GM23248 (cell line): Measurements from ENCODE around the gene ADAMTS9. TPM values are rescaled to one million over a fixed set of nuclear protein-coding genes. Genes with fewer than 3 reads are reported as not detected.

Experiments
- DNase-seq: peaks from one replicate; pipeline ENCODE4 v3.0.0-alpha.2; 2015
- H2AFZ ChIP-seq: fragments of 200-600 bp; sonication (generic); 2 replicates; pipeline ENCODE4 v1.6.1; 2016; ENCODE audit warnings: antibody characterized with exemption
- H3F3A ChIP-seq: fragments of 200-600 bp; sonication (generic); 2 replicates; pipeline ENCODE4 v1.6.1; 2016; ENCODE audit warnings: mild to moderate bottlenecking, antibody characterized with exemption, mixed run types; ENCODE audit not compliant: insufficient read depth
- H3K27ac ChIP-seq: fragments of 200-600 bp; sonication (generic); 2 replicates; pipeline ENCODE4 v1.5.1; 2016; ENCODE audit warnings: mild to moderate bottlenecking
- H3K27me3 ChIP-seq: fragments of 200-600 bp; sonication (generic); replicated peaks from 2 replicates; pipeline ENCODE4 v1.6.1; 2016; ENCODE audit warnings: mild to moderate bottlenecking; ENCODE audit not compliant: insufficient read depth
- H3K36me3 ChIP-seq: fragments of 200-600 bp; sonication (generic); 2 replicates; pipeline ENCODE4 v1.6.1; 2016; ENCODE audit warnings: low read depth, mild to moderate bottlenecking
- H3K4me1 ChIP-seq: fragments of 200-600 bp; sonication (generic); 2 replicates; pipeline ENCODE4 v1.6.1; 2016; ENCODE audit warnings: mild to moderate bottlenecking; ENCODE audit not compliant: insufficient read depth
- H3K4me2 ChIP-seq: fragments of 200-600 bp; sonication (generic); one replicate; pipeline ENCODE4 v1.6.1; 2016; ENCODE audit warnings: mild to moderate bottlenecking; ENCODE audit not compliant: unreplicated experiment
- H3K4me3 ChIP-seq: fragments of 200-600 bp; sonication (generic); 2 replicates; pipeline ENCODE4 v1.5.1; 2016; ENCODE audit warnings: mild to moderate bottlenecking
- H3K79me2 ChIP-seq: fragments of 200-600 bp; sonication (generic); 2 replicates; pipeline ENCODE4 v1.6.1; 2016; ENCODE audit warnings: mild to moderate bottlenecking; ENCODE audit not compliant: insufficient read depth
- H3K9ac ChIP-seq: fragments of 200-600 bp; sonication (generic); 2 replicates; pipeline ENCODE4 v1.6.1; 2016; ENCODE audit warnings: mild to moderate bottlenecking
- H3K9me2 ChIP-seq: fragments of 200-600 bp; sonication (generic); 2 replicates; pipeline ENCODE4 v1.6.1; 2016; ENCODE audit warnings: mixed run types, mild to moderate bottlenecking, moderate library complexity; ENCODE audit not compliant: insufficient read depth
- H3K9me3 ChIP-seq: fragments of 200-600 bp; sonication (generic); one replicate; pipeline ENCODE4 v1.6.1; 2017; ENCODE audit warnings: low read depth
- H4K20me1 ChIP-seq: fragments of 200-600 bp; sonication (generic); 2 replicates; pipeline ENCODE4 v1.6.0; 2016; ENCODE audit not compliant: insufficient read depth
- EZH2 ChIP-seq: fragments of 200-600 bp; sonication (generic); IDR thresholded peaks from 2 replicates; pipeline ENCODE4 v1.6.1; 2018; ENCODE audit warnings: antibody characterized with exemption, mild to moderate bottlenecking; ENCODE audit not compliant: insufficient read depth, poor library complexity, severe bottlenecking
- EZH2phosphoT487 ChIP-seq: fragments of 200-600 bp; sonication (generic); IDR thresholded peaks from 2 replicates; pipeline ENCODE4 v1.6.1; 2018; ENCODE audit warnings: antibody characterized with exemption, moderate library complexity, mild to moderate bottlenecking, low read depth; ENCODE audit not compliant: insufficient read depth
- WGBS, 2 experiments: methylation state at CpG; one replicate each; pipeline ENCODE4 v1.1.6; 2015 to 2017; ENCODE audit warnings: low lambda C conversion rate in 2 of 2, low coverage in 1 of 2; ENCODE audit errors: missing lambda C conversion rate in 2 of 2; 5-methylcytosine and 5-hydroxymethylcytosine counted together
- in situ Hi-C: fragments of 300-500 bp; cut with MboI; formaldehyde crosslinking; loops from 2 replicates; pipeline ENCODE4 v1.15.0; 2020
- polyA plus RNA-seq: library from polyadenylated mRNA; unstranded; fragments of >200 nt; fragmentation: Nextera tagmentation; extraction: Ambion mirVana; gene quantifications from 2 replicates; pipeline ENCODE4 v1.2.1, GENCODE V29; 2016
- total RNA-seq: library from RNA; depleted of rRNA; stranded (reverse); fragments of >200 nt; shearing (Covaris generic); gene quantifications from 2 replicates; pipeline ENCODE4 v1.2.3, GENCODE V29; 2014

ADAMTS9 gene
- total and polyA plus RNA-seq, 2 experiments from 2014 or later: 0.75 to 1.5 TPM

GRCh38 chr3:64514889-64515288 lies 172.9 kb downstream of the ADAMTS9 start:
- Histone ChIP-seq H3K9ac (no peak overlapping the region), H3K27me3 (no peaks in the 10 kb centered on the region), H3K4me3 (no peak overlapping the region), H3K27ac (no peak overlapping the region), H4K20me1 (no peaks in the 10 kb centered on the region; the same call in 1 of the 2 replicates), H3K9me3 (no peaks in the 10 kb centered on the region), H3K4me1 (peaks cover 20% of the 10 kb centered on the region), H2AFZ (no peak overlapping the region), H3K4me2 (no peak overlapping the region), H3K36me3 (no peaks in the 10 kb centered on the region), H3K79me2 (no peaks in the 10 kb centered on the region), H3K9me2 (no peaks in the 10 kb centered on the region), H3F3A (peaks cover 13% of the 10 kb centered on the region; the same call in 1 of the 2 replicates)
- WGBS, 2 experiments: 42 to 48% methylated on average over 3 of the region's 3 CpGs
- TF ChIP-seq EZH2 (no peak), EZH2phosphoT487 (no peak)
- DNase-seq: no peak
- in situ Hi-C loops: loop anchor here (25.0 kb wide), 1 partner anchor 1672 kb away; no protein-coding TSS in a partner anchor

GRCh38 chr3:64509206-64509605 lies 178.6 kb downstream of the ADAMTS9 start:
- no peaks in the 10 kb centered on the region for H3K79me2 ChIP-seq
- WGBS, 2 experiments: 8 to 9% methylated on average over 5 of the region's 5 CpGs
- no peak for DNase-seq

DNA sequence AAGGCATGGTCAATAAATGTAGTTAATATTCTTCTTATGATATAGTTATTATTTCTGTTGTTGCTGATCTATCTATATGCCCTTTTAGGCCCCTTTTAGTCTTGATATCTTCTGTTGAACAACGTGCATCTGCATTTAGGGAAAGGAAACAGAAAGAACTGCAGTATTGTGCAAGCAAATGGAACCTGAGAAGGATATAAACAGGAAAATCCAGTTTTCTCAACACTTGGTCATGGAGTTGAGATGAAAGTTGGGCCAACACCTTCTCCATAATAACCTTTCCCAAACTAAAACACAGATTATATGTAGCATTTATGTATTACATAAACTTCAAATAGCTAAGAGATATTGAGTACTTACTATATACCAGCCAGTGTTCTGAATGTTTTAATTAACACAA lies 179.7 kb downstream of the ADAMTS9 start:
- in situ Hi-C loops: loop anchor here (25.0 kb wide), 1 partner anchor 1679 kb away; no protein-coding TSS in a partner anchor
- H3K27me3 ChIP-seq: no peaks in the 10 kb centered on the region
- no peaks in the 10 kb centered on the region for H3F3A ChIP-seq
- H3K4me3 ChIP-seq: no peak overlapping the region
- TF ChIP-seq EZH2 (no peak), EZH2phosphoT487 (no peak)
- no peaks in the 10 kb centered on the region for H3K9me2 ChIP-seq
- no peak overlapping the region for H3K27ac ChIP-seq
- no peaks in the 10 kb centered on the region for H3K79me2 ChIP-seq
- H4K20me1 ChIP-seq: no peaks in the 10 kb centered on the region; the same call in 1 of the 2 replicates
- H3K36me3 ChIP-seq: no peaks in the 10 kb centered on the region
- no peak overlapping the region for H3K9ac ChIP-seq
- H2AFZ ChIP-seq: no peak overlapping the region
- H3K9me3 ChIP-seq: no peaks in the 10 kb centered on the region
- DNase-seq: no peak
- WGBS, 2 experiments: 19 to 20% methylated on average over 1 of the region's 1 CpG
- no peak overlapping the region for H3K4me2 ChIP-seq
- no peaks in the 10 kb centered on the region for H3K4me1 ChIP-seq

More at GRCh38 chr3:64509206-64509605, 178.6 kb downstream of the ADAMTS9 start:
- H3K36me3 ChIP-seq: no peaks in the 10 kb centered on the region
- H3F3A ChIP-seq: no peaks in the 10 kb centered on the region
- no peaks in the 10 kb centered on the region for H3K9me3 ChIP-seq
- no peak overlapping the region for H2AFZ ChIP-seq
- H3K27me3 ChIP-seq: no peaks in the 10 kb centered on the region
- no peak overlapping the region for H3K4me3 ChIP-seq
- in situ Hi-C loops: loop anchor here (25.0 kb wide), 1 partner anchor 1678 kb away; no protein-coding TSS in a partner anchor
- H4K20me1 ChIP-seq: no peaks in the 10 kb centered on the region; the same call in 1 of the 2 replicates
- H3K27ac ChIP-seq: no peak overlapping the region
- H3K4me1 ChIP-seq: no peaks in the 10 kb centered on the region
- no peak overlapping the region for H3K4me2 ChIP-seq
- H3K9ac ChIP-seq: no peak overlapping the region
- H3K9me2 ChIP-seq: no peaks in the 10 kb centered on the region
- TF ChIP-seq EZH2 (no peak), EZH2phosphoT487 (no peak)

DNA sequence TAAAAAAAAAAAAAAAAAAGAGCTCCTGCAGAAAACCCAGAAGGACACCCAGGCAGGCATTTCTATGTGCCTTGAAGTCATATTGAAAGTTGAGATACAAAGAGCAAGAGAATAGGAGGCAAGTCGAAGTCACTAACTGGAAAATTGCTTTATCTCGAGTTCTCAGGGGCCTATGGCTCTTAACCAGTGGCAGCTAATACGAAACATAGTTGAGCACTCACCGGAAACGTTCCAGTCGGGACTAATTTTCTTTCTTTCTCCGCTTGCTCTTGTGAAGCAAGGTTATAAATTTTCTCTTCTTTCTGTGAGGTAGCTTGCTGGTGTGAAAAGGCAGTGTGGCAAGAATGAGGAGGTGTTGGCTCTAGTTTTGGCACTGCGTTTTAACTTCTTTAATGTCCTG lies 181.5 kb downstream of the ADAMTS9 start:
- no peak overlapping the region for H3K9ac ChIP-seq
- H3K36me3 ChIP-seq: no peaks in the 10 kb centered on the region
- H3K4me3 ChIP-seq: no peak overlapping the region
- no peaks in the 10 kb centered on the region for H3K9me2 ChIP-seq
- no peak overlapping the region for H2AFZ ChIP-seq
- no peaks in the 10 kb centered on the region for H4K20me1 ChIP-seq
- H3K27me3 ChIP-seq: no peaks in the 10 kb centered on the region
- in situ Hi-C loops: loop anchor here (25.0 kb wide), 1 partner anchor 1681 kb away; no protein-coding TSS in a partner anchor
- no peak for DNase-seq
- no peaks in the 10 kb centered on the region for H3F3A ChIP-seq
- no peak overlapping the region for H3K4me2 ChIP-seq
- H3K79me2 ChIP-seq: no peaks in the 10 kb centered on the region
- H3K27ac ChIP-seq: no peak overlapping the region
- WGBS, 2 experiments: 77 to 80% methylated on average over 8 of the region's 8 CpGs
- no peaks in the 10 kb centered on the region for H3K9me3 ChIP-seq
- no peaks in the 10 kb centered on the region for H3K4me1 ChIP-seq
- TF ChIP-seq EZH2: no peak
- TF ChIP-seq EZH2phosphoT487: no peak

- Histone ChIP-seq H3K79me2 (no peaks in the 10 kb centered on the region), H4K20me1 (no peaks in the 10 kb centered on the region), H3K4me3 (no peak overlapping the region), H3K9ac (no peak overlapping the region), H3K4me1 (no peaks in the 10 kb centered on the region), H3K9me3 (no peaks in the 10 kb centered on the region), H3K27ac (no peak overlapping the region), H3F3A (no peaks in the 10 kb centered on the region), H3K4me2 (no peak overlapping the region), H2AFZ (no peak overlapping the region), H3K27me3 (no peaks in the 10 kb centered on the region), H3K9me2 (no peaks in the 10 kb centered on the region), H3K36me3 (no peaks in the 10 kb centered on the region)
- no peak for TF ChIP-seq EZH2phosphoT487
- TF ChIP-seq EZH2: no peak
- 56 to 61% methylated on average over 7 of the region's 7 CpGs for WGBS, 2 experiments
- no peak for DNase-seq
- in situ Hi-C loops: loop anchor here (25.0 kb wide), 1 partner anchor 1682 kb away; no protein-coding TSS in a partner anchor
These were observed 182.4 kb downstream of the ADAMTS9 start for GRCh38 chr3:64505419-64505818.
